GM12875 (cell line): Measurements from ENCODE around the gene KIF12.

Experiments used
- H3K4me3 ChIP-seq: one replicate; pipeline ENCODE4 v1.5.1; 2011; ENCODE audit warnings: low read depth, low read length, control low read depth
- CTCF ChIP-seq: IDR thresholded peaks from 2 replicates; pipeline ENCODE4 v1.5.1; 2011; ENCODE audit warnings: low read depth, mild to moderate bottlenecking, control low read depth, inconsistent platforms, low read length, moderate library complexity, borderline replicate concordance; ENCODE audit not compliant: insufficient read depth

The KIF12 gene

GRCh38 chr9:114126247-114127060, 27.4 kb upstream of the KIF12 start:
- TF ChIP-seq CTCF: no peak
- H3K4me3 ChIP-seq: no peak overlapping the region

GRCh38 chr9:114125476-114126013, 26.5 kb upstream of the KIF12 start:
- TF ChIP-seq CTCF: no peak

GRCh38 chr9:114124666-114125475, 25.8 kb upstream of the KIF12 start:
- H3K4me3 ChIP-seq: no peak overlapping the region
- TF ChIP-seq CTCF: no peak

More at GRCh38 chr9:114125476-114126013, 26.5 kb upstream of the KIF12 start:
- H3K4me3 ChIP-seq: no peak overlapping the region

GRCh38 chr9:114124138-114124537, 25.0 kb upstream of the KIF12 start:
- TF ChIP-seq CTCF: no peak

GRCh38 chr9:114123031-114123977, 24.2 kb upstream of the KIF12 start:
- no peak overlapping the region for H3K4me3 ChIP-seq
- TF ChIP-seq CTCF: no peak

More at GRCh38 chr9:114124138-114124537, 25.0 kb upstream of the KIF12 start:
- H3K4me3 ChIP-seq: no peak overlapping the region
